DMS114 treated with DMSO at 0.1 percent for 48 hours (cell line): ENCODE results near the gene TGFBR3.
"Not testable (repeated sequence)": the region's sequence is repeated elsewhere in the genome, so short reads cannot be mapped to it uniquely, and the experiment has no call there.

ENCODE experiments used
- DNase-seq: peaks from one replicate; lab custom pipeline; 2025; ENCODE audit not compliant: unreplicated experiment; lab: John Stamatoyannopoulos, UW

TGFBR3 gene

DNA sequence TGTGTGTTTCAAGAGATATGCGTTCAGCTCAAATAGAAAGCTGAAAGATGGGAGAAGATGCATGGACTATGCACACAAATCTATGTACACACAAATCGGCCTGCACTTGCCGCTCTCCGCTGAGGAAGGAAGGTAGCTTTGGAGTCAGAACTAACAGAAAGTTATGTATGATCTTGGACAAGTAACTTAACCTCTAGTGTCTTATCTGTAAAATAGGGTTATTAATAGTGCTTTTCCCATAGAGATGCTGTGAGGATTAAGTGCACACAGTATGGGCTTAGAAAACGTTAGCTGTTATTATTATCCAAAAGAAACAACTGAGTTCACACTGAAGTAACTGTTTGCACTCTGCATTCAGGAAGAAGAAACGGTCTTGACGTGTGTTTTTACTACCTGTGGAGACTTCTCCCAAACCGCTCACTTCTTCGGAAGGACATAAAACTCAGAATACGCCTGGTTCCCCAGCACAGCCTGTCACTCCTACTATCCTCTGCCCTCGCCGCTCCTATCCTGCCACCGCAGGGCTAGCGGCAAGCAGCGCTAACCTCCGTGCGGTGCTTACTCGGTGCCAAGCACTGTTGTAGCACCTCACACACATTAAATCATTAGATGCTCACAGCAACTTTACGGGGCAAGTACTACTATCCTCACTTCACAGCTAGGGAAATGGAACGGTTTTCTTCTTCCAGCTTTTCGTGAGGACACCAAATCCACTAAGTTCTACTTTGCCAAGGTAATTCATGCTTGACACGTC lies 1.3 kb downstream of the TGFBR3 start:
- DNase-seq: no peak

DNA sequence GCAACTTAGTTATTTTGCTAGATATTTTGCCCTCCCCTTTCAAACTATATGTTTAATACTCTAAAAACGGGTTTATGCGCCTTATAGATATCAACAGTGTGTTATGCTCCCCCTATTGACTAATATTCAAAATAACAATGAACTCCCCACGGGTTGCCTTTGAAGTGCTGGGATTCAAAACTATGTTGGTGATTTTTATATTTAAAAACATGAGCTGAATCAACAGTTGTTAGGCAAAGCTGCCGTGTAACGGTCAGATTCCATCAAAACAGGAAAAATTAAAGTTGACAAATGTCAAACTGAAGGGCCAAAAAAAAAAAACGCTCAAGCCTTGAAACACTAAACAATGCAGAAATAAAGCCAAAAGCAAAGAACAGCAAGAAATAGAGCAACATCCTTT lies 2.5 kb downstream of the TGFBR3 start:
- DNase-seq: peak; percentile 19

DNA sequence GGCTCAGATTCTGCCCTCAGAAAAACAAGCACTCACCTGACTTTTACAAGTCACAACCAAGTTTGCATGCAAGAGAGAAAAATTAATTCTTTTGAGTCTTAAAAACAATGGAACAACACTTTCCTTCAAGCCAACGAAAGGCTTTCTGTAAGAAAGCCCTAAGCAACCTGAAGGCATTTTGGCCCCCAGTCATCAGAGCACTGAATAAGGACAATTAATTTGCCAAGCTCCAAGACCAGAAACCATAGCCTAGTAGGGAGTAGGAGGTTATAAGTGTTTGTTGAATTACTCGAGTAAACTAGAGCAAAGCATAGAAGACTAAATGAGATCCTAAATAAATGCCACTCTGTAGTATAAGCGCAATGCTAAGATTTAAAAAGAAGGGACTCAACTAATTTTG lies 4.7 kb downstream of the TGFBR3 start:
- DNase-seq: no peak

DNA sequence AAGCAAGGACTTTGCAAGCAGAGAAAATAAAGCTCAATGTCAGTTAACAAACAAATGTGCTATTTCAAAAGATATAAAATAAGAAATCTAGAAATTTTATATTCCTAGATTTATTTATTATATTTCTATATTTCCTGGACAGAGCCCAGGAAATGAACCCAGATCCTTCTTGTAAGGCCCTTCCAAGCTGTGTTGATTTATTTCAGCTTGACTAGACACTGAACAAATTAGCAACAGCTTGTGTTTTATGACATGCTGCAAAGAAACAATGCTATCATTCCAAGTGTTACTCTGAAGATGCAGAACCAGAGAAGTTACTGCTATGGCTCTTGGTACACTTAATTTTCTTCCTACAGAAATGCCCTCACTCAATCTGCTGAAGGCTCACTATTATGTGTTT lies 6.2 kb downstream of the TGFBR3 start:
- DNase-seq: no peak

DNA sequence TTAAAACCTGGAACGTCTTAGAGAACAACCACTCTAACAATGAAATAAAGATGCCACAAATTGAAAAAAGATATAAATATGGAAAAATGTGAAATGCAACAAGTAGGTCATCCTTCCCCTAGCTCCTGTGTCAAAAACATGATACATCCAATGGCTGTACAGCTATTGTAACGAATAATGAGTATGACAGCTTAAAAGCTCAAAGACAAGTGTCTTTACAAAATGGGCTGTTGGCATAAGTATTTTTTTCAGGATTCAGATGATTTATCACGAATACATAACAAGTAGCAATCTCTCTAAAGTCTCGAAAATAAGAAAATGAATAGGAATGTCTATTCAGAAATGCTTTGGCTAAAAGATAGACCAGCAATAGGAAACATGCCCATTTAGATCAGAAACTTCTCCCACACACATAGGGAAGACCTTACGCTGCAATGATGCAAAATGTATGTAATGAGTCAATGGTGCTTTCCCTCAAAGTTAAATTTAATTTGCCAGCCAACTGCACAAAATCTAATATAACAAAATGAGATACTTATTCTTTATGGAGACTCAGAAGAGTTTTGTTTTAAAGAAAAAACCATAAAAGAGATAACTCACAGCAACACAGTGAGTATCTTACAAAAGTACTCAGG lies 8.3 kb downstream of the TGFBR3 start:
- no peak for DNase-seq

DNA sequence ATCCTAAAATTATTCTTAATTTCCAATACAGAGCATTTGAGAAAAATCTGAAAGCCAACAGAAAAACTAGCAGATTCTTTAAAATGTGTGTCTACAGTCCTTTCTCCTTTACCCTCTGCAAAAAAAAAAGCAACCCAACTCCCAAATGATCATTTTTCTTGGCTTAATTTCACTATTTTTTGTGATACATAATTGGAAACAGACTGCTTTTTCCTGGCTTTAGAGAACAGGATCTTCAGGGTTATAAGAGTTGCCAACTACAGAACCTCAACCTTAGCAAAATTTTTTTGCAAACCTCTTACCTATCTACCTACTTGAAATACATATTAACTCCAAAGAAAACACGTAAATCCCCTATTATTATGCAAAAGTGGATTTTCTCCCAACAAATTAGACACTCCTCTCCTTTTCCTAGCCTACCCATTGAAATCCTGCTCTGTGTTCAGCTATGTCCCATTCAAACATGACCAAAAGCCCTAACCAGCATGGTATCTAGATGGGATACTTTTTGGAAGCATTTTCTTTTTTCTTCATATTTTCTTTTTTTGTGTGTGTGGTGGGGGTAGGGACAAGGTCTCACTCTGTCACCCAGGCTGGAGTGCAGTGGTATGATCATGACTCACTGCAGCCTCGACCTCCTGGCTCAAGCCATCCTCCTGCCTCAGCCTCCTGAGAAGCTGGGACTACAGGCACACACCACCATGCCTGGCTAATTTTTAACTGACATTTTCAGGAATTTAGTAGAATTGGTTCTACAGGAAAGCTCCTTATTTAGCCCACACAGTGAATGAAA lies 9.0 kb downstream of the TGFBR3 start:
- DNase-seq: no peak

DNA sequence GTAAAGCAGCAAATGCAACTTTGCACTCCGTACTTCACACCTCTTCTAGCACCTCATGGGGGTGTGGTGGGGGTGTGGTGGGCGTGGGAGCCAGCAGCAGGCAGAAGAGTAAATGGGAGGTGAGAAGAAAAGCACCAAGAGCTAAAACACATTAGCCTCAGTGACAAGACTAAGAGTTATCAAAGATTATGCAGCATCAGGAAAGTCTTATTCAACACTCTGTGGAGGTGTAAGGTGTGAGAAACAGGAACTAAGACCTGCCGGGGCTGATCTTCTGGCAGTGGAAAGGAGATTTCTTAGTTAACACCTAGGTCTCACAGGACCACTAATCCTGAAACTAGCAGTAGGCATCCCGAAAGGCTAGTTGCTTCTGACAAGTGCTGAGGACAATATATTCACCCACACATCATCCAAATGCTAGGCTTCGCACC lies 9.9 kb downstream of the TGFBR3 start:
- DNase-seq: no peak

DNA sequence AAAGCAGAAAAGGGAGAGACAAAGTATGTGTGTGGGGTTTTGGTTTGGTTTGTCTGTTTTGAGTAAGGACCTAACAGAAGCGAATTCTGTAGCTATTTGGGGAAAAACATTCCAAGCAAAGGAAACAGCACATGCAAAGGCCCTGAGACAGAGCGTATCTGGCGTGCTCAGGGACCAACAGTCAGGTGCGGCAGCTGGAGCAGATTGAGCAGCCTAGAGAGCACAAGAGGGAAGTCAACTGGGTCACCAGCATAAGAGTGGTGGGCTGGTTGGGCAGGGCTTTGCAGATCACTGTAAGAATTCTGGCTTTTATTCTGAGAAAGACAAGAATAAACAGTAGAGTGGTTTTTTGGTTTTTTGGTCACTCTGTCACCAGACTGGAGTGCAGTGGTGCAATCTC lies 11.8 kb downstream of the TGFBR3 start:
- DNase-seq: no peak

DNA sequence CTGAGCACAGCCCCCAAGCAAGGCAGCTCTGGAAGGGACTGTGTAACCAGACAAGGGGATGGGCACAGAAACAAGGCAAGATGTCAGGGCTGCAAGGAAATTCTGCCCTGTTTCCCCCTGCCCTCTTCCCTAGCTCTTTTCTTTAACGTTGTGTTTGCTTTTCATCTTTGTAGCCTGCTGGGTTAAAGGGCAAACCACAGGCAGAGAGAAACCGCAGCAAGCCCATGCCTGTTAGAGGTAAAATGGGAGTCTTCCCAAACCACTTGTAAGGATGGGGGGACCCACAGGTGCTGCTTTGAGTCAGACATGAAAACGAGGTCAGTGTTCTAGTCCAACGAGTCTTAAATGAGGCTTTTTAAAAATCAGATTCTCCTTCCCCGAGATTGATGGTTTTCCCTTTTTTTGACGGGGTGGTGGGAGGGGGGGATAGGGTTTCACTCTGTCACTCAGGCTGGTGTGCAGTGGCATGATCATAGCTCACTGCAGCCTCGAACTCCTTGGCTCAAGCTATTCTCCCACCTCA lies 13.3 kb downstream of the TGFBR3 start:
- no peak for DNase-seq

DNA sequence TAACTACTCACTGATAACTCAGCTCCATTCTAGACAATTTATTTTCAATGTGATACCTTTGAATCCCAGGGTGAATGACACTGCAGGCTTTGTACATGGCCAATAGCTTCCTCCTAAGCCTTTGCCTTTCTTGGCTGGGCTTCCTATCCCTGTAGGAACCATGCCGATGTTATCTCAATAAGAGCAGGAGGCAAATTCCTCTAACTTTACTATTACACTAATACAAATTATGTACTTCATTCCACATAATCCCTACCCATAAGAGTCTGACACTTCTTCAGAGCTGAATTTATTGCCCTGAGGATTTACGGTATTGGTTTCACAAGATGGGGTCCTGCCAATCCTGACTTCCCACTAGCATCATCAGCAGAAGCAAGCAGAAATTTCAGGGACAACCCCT lies 14.0 kb downstream of the TGFBR3 start:
- no peak for DNase-seq

DNA sequence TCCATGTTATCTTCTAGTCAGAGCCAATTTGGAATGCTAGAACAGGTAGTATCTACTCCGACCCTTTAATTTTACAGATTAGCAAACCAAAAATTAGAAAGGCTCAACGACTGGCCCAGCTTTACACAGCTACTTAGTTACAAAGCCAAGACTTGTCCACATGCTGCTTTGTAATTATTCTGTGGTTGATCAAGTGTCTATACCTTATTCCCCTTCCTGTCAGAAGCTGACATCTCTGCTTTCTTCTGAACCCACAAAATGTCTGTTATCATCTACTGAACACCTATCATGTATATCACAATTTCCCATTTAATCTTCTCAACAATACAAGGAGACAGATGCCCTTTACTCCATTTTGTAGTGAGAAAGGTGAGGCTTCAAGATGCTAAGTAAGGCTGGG lies 15.6 kb downstream of the TGFBR3 start:
- no peak for DNase-seq

DNA sequence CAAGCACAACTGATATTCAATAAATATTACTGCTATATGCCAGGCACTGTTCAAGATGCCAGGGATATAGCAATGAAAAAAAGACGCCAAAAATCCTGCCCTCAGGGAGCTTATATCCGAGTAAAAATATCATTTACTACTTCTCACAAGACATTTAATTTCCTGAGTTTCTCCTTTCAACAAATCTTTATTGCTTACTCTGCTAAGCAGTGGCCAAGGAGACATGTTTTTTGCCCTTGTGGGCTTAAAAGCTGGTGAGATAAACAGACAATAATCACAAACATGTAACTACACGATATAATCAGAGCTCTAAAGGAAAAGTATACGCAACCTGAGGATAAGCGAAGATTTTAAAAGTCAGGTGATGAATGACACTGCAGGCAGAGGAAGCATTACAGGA lies 19.5 kb downstream of the TGFBR3 start:
- no peak for DNase-seq

DNA sequence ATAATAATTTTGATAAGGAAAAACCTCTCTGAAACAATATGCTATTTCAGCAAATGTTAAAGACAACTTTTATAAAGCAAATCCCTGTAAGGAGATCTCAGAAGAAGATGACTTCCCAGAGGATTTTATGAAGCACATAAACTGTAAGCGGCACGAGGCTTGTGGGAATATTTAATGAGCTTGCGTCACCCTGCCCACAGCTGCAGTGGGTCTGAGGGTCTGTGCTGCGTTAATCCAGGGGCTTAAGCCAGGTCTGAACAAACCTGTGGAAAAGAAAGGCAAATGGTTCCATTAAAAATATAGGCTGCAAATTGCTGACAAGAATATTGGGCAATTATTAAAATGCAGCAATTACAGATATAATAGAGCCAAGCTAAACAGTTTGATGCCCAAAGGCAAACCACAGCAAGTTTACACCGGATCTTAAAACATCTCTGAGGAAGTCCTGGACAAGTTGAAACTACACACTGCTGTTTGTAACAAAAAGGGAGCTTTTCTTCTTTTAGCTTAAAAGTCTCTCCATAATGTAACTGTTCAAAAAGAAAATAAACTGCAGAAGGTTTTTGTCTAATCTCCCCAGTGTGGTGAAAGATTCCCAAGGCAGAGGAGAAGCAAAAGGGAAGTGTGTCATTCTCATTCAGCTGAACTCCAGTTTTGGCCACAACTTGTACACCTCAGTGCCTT lies 21.8 kb downstream of the TGFBR3 start:
- no peak for DNase-seq

DNA sequence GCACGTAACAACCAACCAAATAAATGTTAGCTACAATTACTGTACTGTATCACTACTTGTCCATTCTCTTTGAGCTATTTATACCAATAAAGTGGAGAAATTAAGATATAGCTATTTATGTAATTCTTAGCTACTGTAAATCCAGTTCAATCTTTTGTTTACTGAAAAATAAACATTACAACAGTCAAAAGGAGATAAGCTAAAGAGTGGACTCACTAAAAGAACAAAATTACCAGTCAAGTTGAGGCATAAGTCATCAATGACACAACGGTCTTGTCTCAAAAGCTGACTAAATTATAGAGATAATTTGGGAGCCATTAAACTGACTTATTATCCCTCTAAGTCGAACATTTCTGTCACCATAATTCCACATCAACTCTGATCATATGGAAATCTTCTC lies 22.5 kb downstream of the TGFBR3 start:
- no peak for DNase-seq

DNA sequence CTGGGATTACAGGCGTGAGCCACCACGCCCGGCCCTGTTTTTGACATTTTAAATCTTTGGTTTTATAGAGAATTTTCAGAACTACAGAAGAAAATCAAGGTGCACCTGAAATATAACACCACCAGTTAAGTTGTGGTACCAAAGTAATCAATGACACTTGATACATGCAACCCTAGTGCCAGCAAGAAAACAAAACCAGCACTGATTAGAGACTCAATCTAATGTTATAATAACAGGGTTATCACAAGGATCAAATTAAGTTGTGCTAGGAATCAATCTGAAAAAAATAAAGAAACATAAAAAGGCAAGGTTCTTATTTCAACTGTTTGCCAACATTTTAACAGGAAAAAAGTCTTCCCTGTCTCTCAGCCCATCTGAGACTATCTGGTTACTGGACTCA lies 23.8 kb downstream of the TGFBR3 start:
- no peak for DNase-seq

DNA sequence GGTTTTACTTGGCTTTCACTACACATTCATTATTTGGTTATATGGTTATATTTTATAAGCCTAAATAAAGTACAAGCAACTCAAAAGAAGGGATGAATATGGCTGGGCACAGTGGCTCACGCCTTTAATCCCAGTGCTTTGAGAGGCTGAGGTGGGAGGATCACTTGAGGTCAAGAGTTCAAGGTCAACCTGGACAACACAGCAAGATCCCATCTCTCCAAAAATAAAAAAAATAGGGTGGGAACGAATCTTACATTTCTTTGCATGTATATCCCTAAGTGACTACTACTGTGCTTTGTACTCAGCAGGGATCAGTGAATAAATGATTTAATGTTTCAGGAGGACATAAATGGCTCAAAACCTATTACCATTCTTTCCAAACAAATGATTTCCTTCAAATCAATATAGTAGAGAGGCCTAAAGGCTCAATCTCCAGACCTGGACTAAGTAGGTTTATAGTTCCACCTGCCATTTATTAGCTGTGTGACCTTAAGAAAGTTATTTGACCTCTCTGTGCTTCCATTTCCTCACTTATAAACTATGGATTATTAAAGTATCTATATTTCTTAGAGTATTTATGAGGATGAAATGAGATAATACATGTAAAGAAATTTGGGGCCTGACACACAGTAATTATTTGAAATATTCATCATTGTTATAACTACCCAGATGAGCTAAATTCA lies 28.3 kb downstream of the TGFBR3 start:
- no peak for DNase-seq

DNA sequence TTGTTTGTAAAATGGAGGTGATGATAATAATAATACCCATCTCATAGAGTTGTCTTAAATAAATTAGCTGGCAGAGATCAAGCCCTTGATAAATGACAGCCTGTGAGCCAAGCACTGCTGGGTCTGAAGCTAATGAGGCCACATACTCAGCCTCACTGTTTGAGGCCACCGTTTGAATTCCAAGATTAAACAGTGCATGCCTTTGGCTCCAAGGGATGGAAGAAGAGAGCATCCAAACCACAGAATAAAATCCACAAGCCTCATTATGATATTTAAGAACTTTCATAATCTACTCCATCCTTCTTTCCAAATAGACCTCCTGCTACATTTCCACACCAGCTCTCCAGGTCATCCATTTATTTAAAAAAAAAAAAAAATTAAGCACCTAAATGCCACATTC lies 29.0 kb downstream of the TGFBR3 start:
- DNase-seq: no peak

DNA sequence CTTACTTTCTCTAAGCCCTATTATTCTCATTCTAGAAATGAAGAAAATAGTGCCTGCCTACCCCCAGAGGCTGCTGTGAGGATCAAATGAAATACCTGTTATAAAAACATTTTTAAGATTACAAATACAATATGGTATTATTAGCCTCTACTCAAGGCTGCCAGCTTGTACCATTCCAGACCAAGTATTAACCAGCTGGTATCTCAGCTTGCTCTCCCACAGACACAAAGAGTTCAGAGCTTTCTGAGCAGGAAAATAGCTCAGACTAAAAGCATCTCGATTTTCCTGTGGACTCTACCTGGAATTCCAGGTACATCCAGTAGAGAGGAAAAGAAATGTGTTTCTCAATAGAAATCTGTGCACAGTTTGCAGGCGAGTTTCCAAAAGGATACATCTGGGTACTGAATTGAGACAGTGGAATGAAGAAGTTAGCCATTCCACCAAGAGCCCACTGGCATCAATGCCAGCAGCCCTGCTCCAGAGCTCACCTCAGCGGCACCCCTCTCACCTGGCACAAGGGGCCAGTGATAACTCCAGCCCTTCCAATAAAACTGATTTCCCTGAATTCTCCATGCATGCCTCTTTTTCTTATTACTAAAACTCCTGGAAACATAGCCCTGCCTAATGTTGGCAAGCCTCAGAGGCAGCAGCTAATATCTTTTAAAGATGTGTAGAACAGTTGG lies 31.0 kb downstream of the TGFBR3 start:
- no peak for DNase-seq

DNA sequence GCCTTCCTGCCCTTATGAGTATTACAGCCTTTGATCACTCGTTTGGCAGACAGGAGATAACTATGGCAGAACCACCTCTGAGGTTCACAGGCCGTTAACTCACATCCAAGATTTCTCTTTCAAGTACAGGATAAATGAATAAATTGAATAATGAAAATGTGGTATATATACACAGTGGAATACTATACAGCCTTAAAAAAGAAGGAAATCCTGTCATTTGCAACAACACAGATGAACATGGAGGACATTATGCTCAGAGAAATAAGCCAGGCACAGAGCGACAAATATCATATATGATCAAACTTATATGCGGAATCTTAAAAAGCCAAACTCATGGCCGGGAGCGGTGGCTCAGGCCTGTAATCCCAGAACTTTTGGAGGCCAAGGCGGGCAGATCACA lies 32.6 kb downstream of the TGFBR3 start:
- DNase-seq: no peak

DNA sequence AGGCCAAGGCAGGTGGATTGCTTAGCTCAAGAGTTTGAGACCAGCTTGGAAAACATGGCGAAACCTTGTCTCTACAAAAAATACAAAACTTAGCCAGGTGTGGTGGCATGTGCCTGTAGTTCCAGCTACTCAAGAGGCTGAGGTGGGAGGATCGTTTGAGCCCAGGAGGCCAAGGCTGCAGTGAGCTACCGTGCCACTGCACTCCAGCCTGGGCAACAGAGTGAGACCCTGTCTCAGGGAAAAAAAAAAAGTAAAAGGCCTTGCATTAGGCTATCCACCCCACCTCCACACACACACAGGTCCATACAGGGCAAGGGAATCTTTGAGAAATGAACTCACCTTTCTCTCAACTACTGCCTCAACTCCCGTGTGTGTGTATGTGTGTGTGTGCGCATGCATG lies 33.9 kb downstream of the TGFBR3 start:
- not testable (repeated sequence) for DNase-seq
